Type B pancreatic cell (in vitro differentiated cells): ENCODE results near the gene BAHD1. TPM values are rescaled to one million over a fixed set of nuclear protein-coding genes. Genes with fewer than 3 reads are reported as not detected.

Experiments used
- DNase-seq: peaks from one replicate; pipeline ENCODE4 v3.0.0; 2021; ENCODE audit warnings: mixed read lengths; ENCODE audit not compliant: unreplicated experiment; ENCODE audit errors: extremely low spot score
- H3K27ac Mint-ChIP-seq: 2 replicates; pipeline ENCODE4 v1.8.0; 2021; ENCODE audit warnings: mild to moderate bottlenecking, mixed read lengths
- H3K27me3 Mint-ChIP-seq: 2 replicates; pipeline ENCODE4 v1.8.0; 2021; ENCODE audit warnings: mixed read lengths
- H3K36me3 Mint-ChIP-seq: 2 replicates; pipeline ENCODE4 v1.8.0; 2021; ENCODE audit warnings: mixed read lengths
- H3K4me1 Mint-ChIP-seq: one replicate; pipeline ENCODE4 v1.8.0; 2021; ENCODE audit warnings: mixed read lengths; ENCODE audit not compliant: unreplicated experiment
- H3K4me3 Mint-ChIP-seq: 2 replicates; pipeline ENCODE4 v1.8.0; 2021; ENCODE audit warnings: mild to moderate bottlenecking, mixed read lengths
- H3K9me3 Mint-ChIP-seq: 2 replicates; pipeline ENCODE4 v1.8.0; 2021; ENCODE audit warnings: mixed read lengths
- CTCF ChIP-seq: fragments of 200-600 bp; sonication (generic); conservative IDR thresholded peaks from 2 replicates; pipeline ENCODE4 v1.5.0; 2021; ENCODE audit warnings: antibody characterized with exemption, mild to moderate bottlenecking
- total RNA-seq: library from RNA; stranded (reverse); gene quantifications from 2 replicates; pipeline ENCODE4 v1.2.1, GENCODE V29; 2021; ENCODE audit warnings: low replicate concordance

The BAHD1 gene
- total RNA-seq, 1 donor from 2014 or later, result 21.6 TPM

- H3K36me3 Mint-ChIP-seq, result no peaks in the 10 kb centered on the region
- no peak for TF ChIP-seq CTCF
- no peak overlapping the region for H3K4me3 Mint-ChIP-seq
- H3K27ac Mint-ChIP-seq, result no peak overlapping the region
- DNase-seq, result no peak
- no peaks in the 10 kb centered on the region for H3K9me3 Mint-ChIP-seq
- H3K4me1 Mint-ChIP-seq, result peaks cover 8% of the 10 kb centered on the region
- peaks cover 25% of the 10 kb centered on the region for H3K27me3 Mint-ChIP-seq
These were observed 13.6 kb upstream of the BAHD1 start for GRCh38 chr15:40427188-40427587.

- no peaks in the 10 kb centered on the region for H3K36me3 Mint-ChIP-seq
- DNase-seq, result no peak
- TF ChIP-seq CTCF, result no peak
- peaks cover 8% of the 10 kb centered on the region for H3K4me1 Mint-ChIP-seq
- no peak overlapping the region for H3K27ac Mint-ChIP-seq
- H3K4me3 Mint-ChIP-seq, result no peak overlapping the region
- no peaks in the 10 kb centered on the region for H3K9me3 Mint-ChIP-seq
- H3K27me3 Mint-ChIP-seq, result peaks cover 35% of the 10 kb centered on the region
These were observed 12.6 kb upstream of the BAHD1 start for GRCh38 chr15:40428185-40428584.

- no peak for DNase-seq
- no peak for TF ChIP-seq CTCF
- Mint-ChIP-seq H3K27me3 (peaks cover 45% of the 10 kb centered on the region), H3K4me1 (peaks cover 8% of the 10 kb centered on the region), H3K9me3 (no peaks in the 10 kb centered on the region), H3K36me3 (no peaks in the 10 kb centered on the region), H3K4me3 (no peak overlapping the region), H3K27ac (no peak overlapping the region)
These were observed 11.6 kb upstream of the BAHD1 start for GRCh38 chr15:40429068-40429710.

GRCh38 chr15:40430271-40430805 lies 10.4 kb upstream of the BAHD1 start:
- Mint-ChIP-seq H3K36me3 (no peaks in the 10 kb centered on the region), H3K4me1 (peaks cover 8% of the 10 kb centered on the region), H3K27ac (no peak overlapping the region), H3K27me3 (peaks cover 56% of the 10 kb centered on the region), H3K9me3 (no peaks in the 10 kb centered on the region), H3K4me3 (peak overlapping the region; percentile 2)
- no peak for TF ChIP-seq CTCF
- no peak for DNase-seq

GRCh38 chr15:40435023-40435709 lies 5.6 kb upstream of the BAHD1 start:
- peaks cover 14% of the 10 kb centered on the region for H3K4me1 Mint-ChIP-seq
- peak overlapping the region; percentile 80 for H3K4me3 Mint-ChIP-seq
- peaks cover 89% of the 10 kb centered on the region for H3K27me3 Mint-ChIP-seq
- H3K27ac Mint-ChIP-seq, result no peak overlapping the region
- no peaks in the 10 kb centered on the region for H3K9me3 Mint-ChIP-seq
- H3K36me3 Mint-ChIP-seq, result no peaks in the 10 kb centered on the region
- no peak for DNase-seq
- TF ChIP-seq CTCF, result no peak
